Rectal smooth muscle tissue (tissue), 1 donor: ENCODE measurements around the gene SMAD7.
A peak's percentile ranks its signal among the peaks of the same experiment; 100 is the strongest.

Experiments
- H3K27ac ChIP-seq: one replicate; pipeline ENCODE4 v1.7.0; 2013; ENCODE audit warnings: low read depth, low read length, inconsistent platforms
- H3K27me3 ChIP-seq: one replicate; pipeline ENCODE4 v1.7.0; 2013; ENCODE audit warnings: low read length; ENCODE audit not compliant: control insufficient read depth, insufficient read depth
- H3K36me3 ChIP-seq: one replicate; pipeline ENCODE4 v1.7.0; 2013; ENCODE audit warnings: low read length; ENCODE audit not compliant: control insufficient read depth, insufficient read depth
- H3K4me1 ChIP-seq: one replicate; pipeline ENCODE4 v1.7.0; 2013; ENCODE audit warnings: low read length; ENCODE audit not compliant: control insufficient read depth, insufficient read depth
- H3K4me3 ChIP-seq: one replicate; pipeline ENCODE4 v1.7.0; 2013; ENCODE audit warnings: low read length
- H3K9ac ChIP-seq: one replicate; pipeline ENCODE4 v1.7.0; 2013; ENCODE audit warnings: low read length

The SMAD7 gene

GRCh38 chr18:48902856-48903601 lies 47.7 kb downstream of the SMAD7 start:
- Histone ChIP-seq H3K9ac (no peak overlapping the region), H3K4me1 (peaks cover 13% of the 10 kb centered on the region), H3K4me3 (peak overlapping the region; percentile 5), H3K27ac (peak overlapping the region; percentile 69), H3K27me3 (no peaks in the 10 kb centered on the region), H3K36me3 (no peaks in the 10 kb centered on the region)

DNA sequence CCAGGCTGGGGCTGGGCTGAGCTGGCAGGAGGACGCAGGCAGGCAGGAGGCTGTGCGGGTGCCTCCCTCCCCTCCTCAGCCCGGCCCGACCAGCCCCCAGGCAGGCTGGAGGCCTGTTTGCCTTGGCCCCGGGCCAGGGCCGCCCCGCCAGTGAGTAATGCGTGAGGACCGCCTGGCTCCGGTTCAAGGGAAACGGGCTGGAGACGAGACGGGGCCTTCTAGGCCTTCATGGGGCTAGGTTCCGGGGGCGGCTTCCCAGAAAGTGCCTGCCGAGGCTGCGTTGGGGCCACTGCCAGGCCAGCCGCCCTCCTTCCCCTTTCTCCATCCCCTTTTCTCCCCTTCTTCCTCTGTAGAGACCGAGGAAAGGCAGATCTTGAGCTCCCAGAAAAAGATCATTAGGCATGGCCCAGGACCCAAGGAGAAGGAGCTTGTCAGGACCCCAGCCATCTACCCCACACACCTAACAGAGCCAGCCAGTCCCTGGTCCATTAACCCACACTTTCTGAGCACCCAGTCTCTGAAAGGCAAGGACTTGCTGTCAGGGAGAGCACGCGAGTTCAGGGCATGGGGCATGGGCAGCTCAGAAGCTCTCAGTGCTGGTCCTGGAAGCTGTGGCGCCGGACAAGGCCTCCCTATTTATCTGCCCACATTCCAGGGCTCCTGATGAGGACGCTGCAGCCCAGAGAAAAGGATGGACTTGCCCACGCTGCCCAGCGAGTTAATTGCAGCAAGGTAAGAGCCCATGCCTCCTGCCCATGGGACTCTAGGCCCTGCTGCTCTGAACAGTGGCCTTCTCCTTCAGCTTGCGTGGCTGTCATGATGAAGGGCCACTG lies 48.5 kb downstream of the SMAD7 start:
- Histone ChIP-seq H3K4me1 (peaks cover 13% of the 10 kb centered on the region), H3K27ac (peak overlapping the region; percentile 69), H3K9ac (no peak overlapping the region), H3K27me3 (no peaks in the 10 kb centered on the region), H3K4me3 (peak overlapping the region; percentile 5), H3K36me3 (no peaks in the 10 kb centered on the region)

DNA sequence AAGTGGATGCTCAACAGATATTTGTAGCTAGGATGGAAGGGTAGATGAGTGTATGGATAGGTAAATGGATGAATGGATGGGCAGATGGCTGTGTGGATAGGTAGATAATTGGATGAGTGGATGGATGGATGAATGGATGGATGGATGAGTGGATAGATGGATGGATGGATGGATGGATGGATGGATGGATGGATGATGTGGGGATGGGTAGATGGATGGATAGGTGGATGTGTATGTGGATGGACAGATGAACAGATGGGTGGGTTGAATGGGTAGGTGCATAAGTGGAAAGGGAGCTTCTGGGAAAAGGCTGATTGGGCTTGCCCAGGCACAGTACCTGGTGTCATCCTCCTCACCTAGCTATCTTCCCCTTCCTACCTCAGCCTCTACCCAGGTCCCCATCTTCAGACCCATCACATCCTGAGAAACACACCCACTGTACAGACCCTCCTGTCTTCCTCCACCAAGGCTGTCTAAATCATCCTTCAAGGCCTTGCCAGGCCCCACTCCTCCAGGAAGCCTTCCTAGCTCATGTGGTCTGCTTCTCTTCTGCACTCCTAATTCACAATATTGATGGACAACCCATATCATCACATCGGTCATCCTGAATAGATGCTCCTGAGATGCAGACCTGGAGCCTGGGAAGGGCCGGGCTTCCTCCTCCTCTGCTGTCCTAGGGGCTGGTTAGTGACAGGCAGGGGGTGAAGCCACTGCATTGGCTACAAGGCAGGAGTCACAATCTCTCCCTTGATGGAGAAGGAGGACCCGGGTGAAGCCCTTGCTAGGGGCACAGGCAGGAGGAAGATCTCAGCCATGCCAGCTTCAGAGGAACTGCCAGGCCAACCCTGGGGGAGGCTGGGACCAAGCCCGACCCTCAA lies 49.4 kb downstream of the SMAD7 start:
- Histone ChIP-seq H3K27ac (peak overlapping the region; percentile 69), H3K4me1 (peaks cover 13% of the 10 kb centered on the region), H3K4me3 (no peak overlapping the region), H3K36me3 (no peaks in the 10 kb centered on the region), H3K9ac (peak overlapping the region; percentile 8), H3K27me3 (no peaks in the 10 kb centered on the region)

- no peak overlapping the region for H3K27ac ChIP-seq
- H3K27me3 ChIP-seq, result no peaks in the 10 kb centered on the region
- H3K9ac ChIP-seq, result no peak overlapping the region
- H3K4me3 ChIP-seq, result no peak overlapping the region
- no peaks in the 10 kb centered on the region for H3K36me3 ChIP-seq
- H3K4me1 ChIP-seq, result peaks cover 13% of the 10 kb centered on the region
Measured at GRCh38 chr18:48900469-48900868, 50.3 kb downstream of the SMAD7 start.

DNA sequence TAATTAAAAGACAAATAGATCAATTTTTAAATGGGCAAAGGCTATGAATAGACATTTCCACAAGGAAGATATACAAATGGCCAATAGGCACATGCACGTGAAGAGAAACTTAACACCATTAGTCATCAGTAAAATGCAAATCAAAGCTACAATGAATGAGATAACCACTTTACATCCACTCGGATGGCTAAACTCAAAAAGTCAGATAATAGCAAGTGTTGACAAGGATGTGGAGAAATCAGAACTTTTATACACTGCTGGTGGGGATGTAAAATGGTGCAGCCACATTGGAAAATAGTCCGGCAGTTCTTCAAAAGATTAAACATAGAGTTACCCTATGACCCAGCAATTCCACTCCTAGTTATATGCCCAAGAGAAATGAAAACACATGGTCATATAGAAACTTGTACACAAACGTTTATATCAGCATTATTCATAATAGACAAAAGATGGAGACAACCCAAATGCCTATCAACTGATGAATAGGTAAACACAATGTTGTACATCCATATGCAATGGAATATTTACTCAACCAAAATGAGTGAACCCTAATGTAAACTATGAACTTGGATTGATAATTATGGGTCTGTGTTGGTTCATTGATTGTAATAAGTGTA lies 51.1 kb downstream of the SMAD7 start:
- H3K27me3 ChIP-seq, result no peaks in the 10 kb centered on the region
- peaks cover 13% of the 10 kb centered on the region for H3K4me1 ChIP-seq
- no peaks in the 10 kb centered on the region for H3K36me3 ChIP-seq
- H3K27ac ChIP-seq, result no peak overlapping the region
- H3K4me3 ChIP-seq, result no peak overlapping the region
- H3K9ac ChIP-seq, result no peak overlapping the region

GRCh38 chr18:48898521-48898920 lies 52.2 kb downstream of the SMAD7 start:
- H3K4me1 ChIP-seq, result peaks cover 13% of the 10 kb centered on the region
- no peak overlapping the region for H3K4me3 ChIP-seq
- no peak overlapping the region for H3K27ac ChIP-seq
- no peaks in the 10 kb centered on the region for H3K27me3 ChIP-seq
- no peaks in the 10 kb centered on the region for H3K36me3 ChIP-seq
- H3K9ac ChIP-seq, result no peak overlapping the region

GRCh38 chr18:48897531-48897930 lies 53.2 kb downstream of the SMAD7 start:
- H3K4me3 ChIP-seq, result no peak overlapping the region
- H3K27me3 ChIP-seq, result no peaks in the 10 kb centered on the region
- H3K36me3 ChIP-seq, result no peaks in the 10 kb centered on the region
- peaks cover 11% of the 10 kb centered on the region for H3K4me1 ChIP-seq
- H3K27ac ChIP-seq, result no peak overlapping the region
- H3K9ac ChIP-seq, result no peak overlapping the region

- no peak overlapping the region for H3K9ac ChIP-seq
- H3K27ac ChIP-seq, result no peak overlapping the region
Measured at GRCh38 chr18:48896875-48897511, 53.8 kb downstream of the SMAD7 start.

DNA sequence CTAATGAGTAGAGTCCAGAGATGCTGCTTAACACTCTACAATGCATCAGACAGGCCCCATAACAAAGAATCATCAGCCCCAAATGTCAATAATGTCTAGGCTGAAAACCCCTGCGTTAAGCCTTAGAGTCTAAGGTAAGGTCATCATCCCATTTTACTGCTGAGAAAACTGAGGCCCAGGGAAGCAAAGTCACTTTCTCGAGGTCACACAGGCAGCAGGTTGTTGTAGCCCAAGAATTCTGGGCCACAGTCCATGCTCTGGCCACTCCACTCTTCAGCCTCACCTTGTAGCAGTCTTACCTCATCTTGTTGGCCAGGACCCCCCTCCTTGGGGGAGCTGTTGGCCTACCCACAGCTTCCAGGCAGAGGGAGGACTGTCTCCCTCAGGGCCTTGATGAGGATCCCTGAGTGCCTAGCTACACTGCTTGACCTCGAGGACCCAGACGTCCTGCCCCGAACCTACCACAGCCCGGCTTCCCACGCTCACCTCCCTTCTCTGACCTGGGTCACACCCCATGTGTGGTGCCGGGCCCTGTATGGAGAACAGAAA lies 54.4 kb downstream of the SMAD7 start:
- no peak overlapping the region for H3K4me3 ChIP-seq
- no peak overlapping the region for H3K27ac ChIP-seq

More at GRCh38 chr18:48896875-48897511, 53.8 kb downstream of the SMAD7 start:
- no peaks in the 10 kb centered on the region for H3K27me3 ChIP-seq
- no peak overlapping the region for H3K4me3 ChIP-seq
- no peaks in the 10 kb centered on the region for H3K36me3 ChIP-seq
- peaks cover 5% of the 10 kb centered on the region for H3K4me1 ChIP-seq

GRCh38 chr18:48894799-48895346 lies 55.9 kb downstream of the SMAD7 start:
- no peaks in the 10 kb centered on the region for H3K4me1 ChIP-seq
- no peak overlapping the region for H3K4me3 ChIP-seq
- H3K27ac ChIP-seq, result no peak overlapping the region
- H3K36me3 ChIP-seq, result no peaks in the 10 kb centered on the region
- no peaks in the 10 kb centered on the region for H3K27me3 ChIP-seq
- no peak overlapping the region for H3K9ac ChIP-seq

More for the DNA sequence above, 54.4 kb downstream of the SMAD7 start:
- Histone ChIP-seq H3K4me1 (no peaks in the 10 kb centered on the region), H3K27me3 (no peaks in the 10 kb centered on the region), H3K9ac (no peak overlapping the region), H3K36me3 (no peaks in the 10 kb centered on the region)
